OCI-LY3 (cell line): ENCODE data around the gene FNDC3A.

Source experiments
- CTCF ChIP-seq: fragments of 200-600, 300-600 bp; sonication (generic); IDR thresholded peaks from 2 replicates; pipeline ENCODE4 v1.5.1; 2014; ENCODE audit warnings: antibody characterized with exemption, low read length, low read depth
- EZH2phosphoT487 ChIP-seq: fragments of 200-600 bp; shearing (Covaris generic); IDR thresholded peaks from 2 replicates; pipeline ENCODE4 v1.6.1; 2018; ENCODE audit warnings: antibody characterized with exemption, mixed run types, low read depth

- no peak for TF ChIP-seq CTCF
- no peak for TF ChIP-seq EZH2phosphoT487
Observed at GRCh38 chr13:49099513-49099877, 123.8 kb downstream of the FNDC3A start.
